Measurements from ENCODE around the gene DDX27. TPM values are rescaled to one million over a fixed set of nuclear protein-coding genes. Genes with fewer than 3 reads are reported as not detected.

The DDX27 gene
- total RNA-seq, 1 donor from 2014 or later: 14.6 TPM

- no peak for DNase-seq
- Histone ChIP-seq H3K27ac (replicated peaks) (peak overlapping the region; percentile 98), H3K36me3 (peaks cover 61% of the 10 kb centered on the region), H3K9me3 (replicated peaks) (peaks cover 10% of the 10 kb centered on the region), H3K4me3 (peak overlapping the region; percentile 84), H3K27me3 (ENCODE audit: low read depth) (no peaks in the 10 kb centered on the region), H3K4me1 (peaks cover 87% of the 10 kb centered on the region)
- TF ChIP-seq CTCF (IDR thresholded peaks at IDR 0.05; ENCODE audit: borderline replicate concordance): no peak
- intact Hi-C loops (cut with micrococcal nuclease): no loop called here
These were observed 57.1 kb downstream of the DDX27 start for GRCh38 chr20:49276161-49276960.

GRCh38 chr20:49276961-49277785, 58.0 kb downstream of the DDX27 start:
- intact Hi-C loops (cut with micrococcal nuclease): no loop called here
- peaks cover 15% of the 10 kb centered on the region for H3K9me3 ChIP-seq (replicated peaks)
- no peaks in the 10 kb centered on the region for H3K27me3 ChIP-seq (ENCODE audit: low read depth)
- H3K4me1 ChIP-seq: peaks cover 87% of the 10 kb centered on the region
- H3K4me3 ChIP-seq: peak overlapping the region; percentile 84
- TF ChIP-seq CTCF (IDR thresholded peaks at IDR 0.05; ENCODE audit: borderline replicate concordance): no peak
- H3K36me3 ChIP-seq: peaks cover 61% of the 10 kb centered on the region
- peak overlapping the region; percentile 98 for H3K27ac ChIP-seq (replicated peaks)
- peak; percentile 24 for DNase-seq

- intact Hi-C loops (cut with micrococcal nuclease): no loop called here
- peaks cover 61% of the 10 kb centered on the region for H3K36me3 ChIP-seq
- H3K4me1 ChIP-seq: peaks cover 87% of the 10 kb centered on the region
These were observed 58.5 kb downstream of the DDX27 start for GRCh38 chr20:49277786-49278035.

GRCh38 chr20:49278036-49278817, 59.0 kb downstream of the DDX27 start, which contains the start of gene ZNFX1:
Gene ZNFX1, minus strand, starts transcription at chr20:49278057. Its CDS starts 2,218 bp downstream, at chr20:49275839.
- H3K9me3 ChIP-seq (replicated peaks): peaks cover 20% of the 10 kb centered on the region
- TF ChIP-seq CTCF (IDR thresholded peaks at IDR 0.05; ENCODE audit: borderline replicate concordance): peak; percentile 16
- no peaks in the 10 kb centered on the region for H3K27me3 ChIP-seq (ENCODE audit: low read depth)
- intact Hi-C loops (cut with micrococcal nuclease): no loop called here
- peaks cover 87% of the 10 kb centered on the region for H3K4me1 ChIP-seq
- H3K36me3 ChIP-seq: peaks cover 61% of the 10 kb centered on the region
- H3K4me3 ChIP-seq: peak within 1 kb of the TSS; percentile 84
- peak within 1 kb of the TSS; percentile 98 for H3K27ac ChIP-seq (replicated peaks)
- DNase-seq: peak; percentile 99

More at GRCh38 chr20:49277786-49278035, 58.5 kb downstream of the DDX27 start:
- Histone ChIP-seq H3K27ac (replicated peaks) (peak overlapping the region; percentile 98), H3K27me3 (ENCODE audit: low read depth) (no peaks in the 10 kb centered on the region), H3K9me3 (replicated peaks) (peaks cover 16% of the 10 kb centered on the region), H3K4me3 (peak overlapping the region; percentile 84)
- DNase-seq: no peak
- TF ChIP-seq CTCF (IDR thresholded peaks at IDR 0.05; ENCODE audit: borderline replicate concordance): no peak
